ENCODE results near the gene GP1BB.

The GP1BB gene

DNA sequence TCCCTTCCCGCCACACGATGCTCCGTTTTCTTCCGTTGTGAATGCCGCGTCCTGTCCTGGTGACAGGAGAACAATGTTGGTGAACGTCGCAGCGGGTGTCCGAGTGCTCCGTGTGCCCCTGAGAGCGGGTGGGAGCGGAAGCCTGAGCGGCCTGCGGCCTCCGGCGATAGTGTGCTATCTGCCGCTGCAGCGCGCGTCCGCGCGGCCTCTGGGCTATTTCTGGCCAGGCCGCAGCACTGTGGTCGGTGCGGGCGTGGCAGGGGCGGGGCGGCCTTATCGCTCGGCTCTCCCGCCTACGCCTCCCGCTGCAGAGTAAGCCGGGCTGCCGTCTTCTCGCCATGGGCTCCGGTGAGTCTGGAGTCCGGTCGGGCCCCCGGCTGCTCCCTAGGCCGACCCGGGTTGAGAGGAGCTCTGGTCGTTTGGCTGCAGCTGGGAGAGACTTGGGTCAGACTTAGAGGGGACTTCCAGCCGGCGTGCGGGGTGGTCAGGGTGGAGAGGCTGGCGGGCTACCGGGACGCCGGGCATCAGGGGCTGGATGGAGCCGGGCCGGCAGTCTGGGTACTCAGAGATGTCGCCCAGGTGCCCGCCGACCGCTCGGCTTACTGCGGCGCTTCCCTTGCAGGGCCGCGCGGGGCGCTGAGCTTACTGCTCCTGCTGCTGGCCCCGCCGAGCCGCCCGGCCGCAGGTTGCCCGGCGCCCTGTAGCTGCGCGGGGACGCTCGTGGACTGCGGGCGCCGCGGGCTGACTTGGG lies at the start of gene GP1BB:
Gene GP1BB, plus strand, starts transcription at position 308 of the 751 bp plus-strand sequence. Its CDS starts 31 bp downstream, at position 339.
- H3K9me3 ChIP-seq (ENCODE audit: insufficient read depth, low read depth, low read length), result no peaks in the 10 kb centered on the region
- no peaks in the 10 kb centered on the region for H3K9me2 ChIP-seq (replicated peaks; ENCODE audit: low read depth, low read length)
- H3K79me2 ChIP-seq (ENCODE audit: insufficient read depth, low read length), result no peaks in the 10 kb centered on the region
- H3K4me3 ChIP-seq (ENCODE audit: low read length, poor library complexity, severe bottlenecking), result no peak within 1 kb of the TSS
- no peaks in the 10 kb centered on the region for H3K36me3 ChIP-seq (ENCODE audit: insufficient read depth, low read length)
- H3K4me1 ChIP-seq (ENCODE audit: insufficient read depth, low read length, poor library complexity, severe bottlenecking), result peaks cover 5% of the 10 kb centered on the region
- TF ChIP-seq, protein P1, sequence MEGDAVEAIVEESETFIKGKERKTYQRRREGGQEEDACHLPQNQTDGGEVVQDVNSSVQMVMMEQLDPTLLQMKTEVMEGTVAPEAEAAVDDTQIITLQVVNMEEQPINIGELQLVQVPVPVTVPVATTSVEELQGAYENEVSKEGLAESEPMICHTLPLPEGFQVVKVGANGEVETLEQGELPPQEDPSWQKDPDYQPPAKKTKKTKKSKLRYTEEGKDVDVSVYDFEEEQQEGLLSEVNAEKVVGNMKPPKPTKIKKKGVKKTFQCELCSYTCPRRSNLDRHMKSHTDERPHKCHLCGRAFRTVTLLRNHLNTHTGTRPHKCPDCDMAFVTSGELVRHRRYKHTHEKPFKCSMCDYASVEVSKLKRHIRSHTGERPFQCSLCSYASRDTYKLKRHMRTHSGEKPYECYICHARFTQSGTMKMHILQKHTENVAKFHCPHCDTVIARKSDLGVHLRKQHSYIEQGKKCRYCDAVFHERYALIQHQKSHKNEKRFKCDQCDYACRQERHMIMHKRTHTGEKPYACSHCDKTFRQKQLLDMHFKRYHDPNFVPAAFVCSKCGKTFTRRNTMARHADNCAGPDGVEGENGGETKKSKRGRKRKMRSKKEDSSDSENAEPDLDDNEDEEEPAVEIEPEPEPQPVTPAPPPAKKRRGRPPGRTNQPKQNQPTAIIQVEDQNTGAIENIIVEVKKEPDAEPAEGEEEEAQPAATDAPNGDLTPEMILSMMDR (conservative IDR thresholded peaks at IDR 0.05; ENCODE audit: low read length), result no peak
- no peak for TF ChIP-seq EZH2phosphoT487 (IDR thresholded peaks at IDR 0.05; ENCODE audit: borderline replicate concordance)
- H3K9ac ChIP-seq (ENCODE audit: low read depth, low read length, poor library complexity, severe bottlenecking), result no peak within 1 kb of the TSS
- no peaks in the 10 kb centered on the region for H3K27me3 ChIP-seq (ENCODE audit: insufficient read depth, low read length, poor library complexity, severe bottlenecking)
- no peak within 1 kb of the TSS for H3K4me2 ChIP-seq (ENCODE audit: low read depth, low read length, poor library complexity, severe bottlenecking)
- no peaks in the 10 kb centered on the region for H4K20me1 ChIP-seq (ENCODE audit: insufficient read depth, low read length, poor library complexity, severe bottlenecking)
- H2AFZ ChIP-seq (ENCODE audit: low read length), result no peak within 1 kb of the TSS
- no peaks in the 10 kb centered on the region for H3F3A ChIP-seq (ENCODE audit: low read depth)

DNA sequence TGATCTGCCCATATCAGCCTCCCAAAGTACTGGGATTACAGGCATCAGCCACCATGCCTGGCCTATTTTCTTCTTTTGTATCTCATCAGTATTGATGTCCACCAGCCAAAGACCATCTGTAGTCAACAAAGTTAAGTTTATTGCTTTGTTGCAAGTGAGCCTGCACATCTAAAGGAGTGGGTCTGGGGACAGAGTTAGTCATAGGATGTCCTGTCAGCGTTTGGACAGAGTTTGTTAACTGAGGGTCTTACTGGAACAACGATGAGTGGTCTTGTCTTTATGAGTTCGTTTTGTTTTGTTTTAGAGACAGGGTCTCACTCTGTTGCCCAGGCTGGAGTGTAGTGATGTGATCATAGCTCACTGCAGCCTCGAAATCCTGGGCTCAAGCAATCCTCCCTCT lies 49.7 kb upstream of the GP1BB start:
- H2AFZ ChIP-seq (ENCODE audit: low read length), result no peak overlapping the region
- H3K36me3 ChIP-seq (ENCODE audit: insufficient read depth, low read length), result no peaks in the 10 kb centered on the region
- H3F3A ChIP-seq (ENCODE audit: low read depth), result no peaks in the 10 kb centered on the region
- no peaks in the 10 kb centered on the region for H3K4me1 ChIP-seq (ENCODE audit: insufficient read depth, low read length, poor library complexity, severe bottlenecking)
- H3K9me3 ChIP-seq (ENCODE audit: insufficient read depth, low read depth, low read length), result no peaks in the 10 kb centered on the region
- H3K9me2 ChIP-seq (replicated peaks; ENCODE audit: low read depth, low read length), result no peaks in the 10 kb centered on the region
- H3K4me3 ChIP-seq (ENCODE audit: low read length, poor library complexity, severe bottlenecking), result no peak overlapping the region
- H3K9ac ChIP-seq (ENCODE audit: low read depth, low read length, poor library complexity, severe bottlenecking), result no peak overlapping the region
- no peaks in the 10 kb centered on the region for H4K20me1 ChIP-seq (ENCODE audit: insufficient read depth, low read length, poor library complexity, severe bottlenecking)
- TF ChIP-seq, protein P1 (conservative IDR thresholded peaks at IDR 0.05; ENCODE audit: low read length), result no peak
- TF ChIP-seq EZH2phosphoT487 (IDR thresholded peaks at IDR 0.05; ENCODE audit: borderline replicate concordance), result no peak
- H3K79me2 ChIP-seq (ENCODE audit: insufficient read depth, low read length), result no peaks in the 10 kb centered on the region
- no peak overlapping the region for H3K4me2 ChIP-seq (ENCODE audit: low read depth, low read length, poor library complexity, severe bottlenecking)
- no peaks in the 10 kb centered on the region for H3K27me3 ChIP-seq (ENCODE audit: insufficient read depth, low read length, poor library complexity, severe bottlenecking)

DNA sequence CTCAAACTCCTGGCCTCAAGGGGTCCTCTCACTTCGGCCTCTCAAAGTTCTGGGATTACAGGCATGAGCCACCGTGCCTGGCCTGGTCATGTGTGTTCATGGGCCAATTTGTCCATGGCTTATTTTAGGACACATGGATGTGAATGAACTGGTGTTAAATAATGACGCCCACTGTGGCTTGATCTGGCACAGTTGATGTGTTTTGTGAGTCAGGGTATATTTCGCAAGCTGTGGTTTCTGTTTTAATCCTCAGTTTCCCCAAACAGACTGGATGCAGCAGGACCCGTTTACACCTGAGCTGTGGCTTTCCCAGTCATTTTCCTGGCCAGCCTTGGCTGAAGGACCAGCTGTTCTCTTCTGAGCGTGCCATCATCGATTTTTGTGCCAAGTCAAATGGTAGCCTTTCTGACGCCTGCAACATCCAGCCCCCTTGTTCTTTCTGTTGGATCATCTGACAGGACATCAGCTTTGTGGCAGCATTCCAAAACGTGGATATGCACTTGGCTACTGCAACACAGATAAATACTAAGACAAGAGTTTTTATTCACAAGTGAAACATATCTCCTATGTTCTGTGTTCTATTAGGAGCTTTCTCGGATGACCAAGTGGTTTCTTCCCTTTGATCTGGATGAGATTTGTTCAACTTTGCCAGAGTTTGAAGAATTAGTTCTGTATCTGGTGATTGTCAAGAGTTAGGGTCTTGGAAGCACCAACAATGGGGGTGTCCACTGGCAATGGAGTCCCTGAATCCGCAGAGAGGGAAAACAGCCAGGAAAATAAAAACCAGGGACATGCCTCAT lies 49.0 kb upstream of the GP1BB start:
- H2AFZ ChIP-seq (ENCODE audit: low read length), result no peak overlapping the region
- TF ChIP-seq, protein P1 (conservative IDR thresholded peaks at IDR 0.05; ENCODE audit: low read length), result no peak
- TF ChIP-seq EZH2phosphoT487 (IDR thresholded peaks at IDR 0.05; ENCODE audit: borderline replicate concordance), result no peak
- no peaks in the 10 kb centered on the region for H4K20me1 ChIP-seq (ENCODE audit: insufficient read depth, low read length, poor library complexity, severe bottlenecking)
- H3K27me3 ChIP-seq (ENCODE audit: insufficient read depth, low read length, poor library complexity, severe bottlenecking), result no peaks in the 10 kb centered on the region
- H3K4me2 ChIP-seq (ENCODE audit: low read depth, low read length, poor library complexity, severe bottlenecking), result no peak overlapping the region
- H3K4me3 ChIP-seq (ENCODE audit: low read length, poor library complexity, severe bottlenecking), result no peak overlapping the region
- H3K9me2 ChIP-seq (replicated peaks; ENCODE audit: low read depth, low read length), result no peaks in the 10 kb centered on the region
- H3K9ac ChIP-seq (ENCODE audit: low read depth, low read length, poor library complexity, severe bottlenecking), result no peak overlapping the region
- H3K79me2 ChIP-seq (ENCODE audit: insufficient read depth, low read length), result no peaks in the 10 kb centered on the region
- no peaks in the 10 kb centered on the region for H3K9me3 ChIP-seq (ENCODE audit: insufficient read depth, low read depth, low read length)
- H3K36me3 ChIP-seq (ENCODE audit: insufficient read depth, low read length), result no peaks in the 10 kb centered on the region
- H3F3A ChIP-seq (ENCODE audit: low read depth), result no peaks in the 10 kb centered on the region
- no peaks in the 10 kb centered on the region for H3K4me1 ChIP-seq (ENCODE audit: insufficient read depth, low read length, poor library complexity, severe bottlenecking)
